Measurements from ENCODE around the gene CNTNAP5.

The CNTNAP5 gene

DNA sequence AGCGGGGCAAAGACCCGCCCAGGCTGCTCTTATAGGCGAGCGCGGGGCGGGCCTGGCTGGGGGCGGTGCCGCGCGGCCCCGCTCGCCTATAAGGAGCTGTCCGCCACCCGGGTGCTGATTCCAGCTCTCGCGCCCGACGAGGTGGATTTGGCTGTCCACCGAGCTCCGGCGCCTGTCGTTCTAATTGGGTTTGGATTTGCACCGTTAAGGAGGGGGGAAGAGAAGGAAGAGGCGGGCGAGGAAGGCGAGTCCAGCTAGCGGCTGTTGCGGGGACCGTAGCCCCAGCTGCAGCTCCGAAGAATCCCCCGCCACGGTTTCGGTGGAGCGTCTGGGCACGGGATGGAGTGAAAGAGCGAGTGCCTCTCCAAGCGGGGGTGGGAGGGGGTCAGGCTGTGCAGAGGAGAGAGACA, at the start of gene CNTNAP5:
TSS of gene CNTNAP5 (plus strand) at position 117 of the 410 bp plus-strand sequence. CDS start 364 bp downstream, outside the sequence.
- DNase-seq: peak; percentile 6

DNA sequence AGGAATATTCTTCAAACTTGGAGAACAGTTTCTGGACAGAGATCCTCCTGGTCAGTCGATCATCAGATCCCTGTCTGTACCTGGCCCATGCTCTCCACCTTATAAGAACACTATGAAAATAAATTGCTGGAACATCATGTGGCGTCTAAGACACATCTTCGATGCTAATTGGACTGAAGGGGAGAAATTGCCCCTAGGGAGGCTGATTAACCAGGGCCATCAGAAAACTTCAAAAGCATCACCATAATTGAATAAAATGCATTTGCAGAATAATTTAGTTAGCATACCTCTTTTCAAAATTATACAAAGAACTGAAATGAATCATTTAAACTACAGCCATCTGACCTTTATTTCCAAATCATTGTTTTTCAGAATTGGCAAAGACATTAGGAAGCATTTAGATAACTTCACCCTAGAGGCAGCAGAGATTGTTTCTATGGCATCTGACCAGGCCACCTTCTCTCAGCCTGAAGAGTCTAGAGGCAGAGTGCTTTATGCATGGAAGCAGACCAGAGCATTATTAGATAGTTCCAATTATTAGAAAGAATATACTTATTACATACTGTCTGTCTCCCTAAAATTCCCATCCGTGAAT, 48.9 kb upstream of the CNTNAP5 start:
- DNase-seq: no peak

DNA sequence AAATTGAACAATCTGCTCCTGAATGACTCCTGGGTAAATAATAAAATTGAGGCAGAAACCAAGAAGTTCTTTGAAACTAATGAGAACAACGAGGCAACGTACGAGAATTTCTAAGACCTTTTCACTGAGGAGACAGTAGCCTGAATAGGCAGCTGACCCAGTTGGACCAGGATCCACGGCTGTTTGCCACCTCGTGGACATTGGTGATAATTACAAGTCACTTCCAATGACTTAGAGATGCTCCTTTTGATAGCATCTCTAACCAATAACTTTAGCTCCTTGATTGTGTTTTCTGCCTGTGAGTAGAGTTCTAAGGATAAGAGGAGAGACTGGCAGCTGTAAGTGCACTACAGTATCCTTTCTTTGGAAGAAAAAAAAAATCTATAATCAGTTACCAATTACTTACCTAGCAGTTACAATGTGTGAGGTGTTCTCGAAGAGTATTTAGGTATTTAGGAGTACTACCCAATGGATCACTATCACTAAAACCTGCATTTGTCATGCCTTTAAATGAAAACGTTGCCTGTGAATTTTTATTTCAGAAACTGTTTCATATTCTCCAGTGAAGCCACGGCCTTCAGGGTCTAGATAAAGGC, 31.3 kb upstream of the CNTNAP5 start:
- DNase-seq: peak; percentile 18

DNA sequence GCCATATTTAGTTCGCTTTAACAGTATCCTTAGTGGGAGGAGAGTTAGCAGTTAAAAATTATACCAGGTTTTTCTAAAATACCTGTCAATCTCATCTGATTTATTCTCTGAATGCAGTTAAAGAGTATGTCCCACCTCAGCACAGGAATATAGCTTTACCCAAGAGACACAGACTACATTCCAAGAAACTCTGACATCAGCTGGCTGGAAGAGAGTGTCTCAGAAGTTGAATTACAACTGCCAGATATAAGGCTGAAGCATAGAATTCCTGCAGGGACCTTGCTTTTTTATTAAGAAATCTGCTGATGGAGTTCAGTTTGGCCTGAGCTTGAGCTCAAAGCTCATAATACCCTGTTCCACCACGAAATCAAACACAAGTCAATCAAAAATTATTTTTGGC, 25.4 kb upstream of the CNTNAP5 start:
- no peak for DNase-seq

DNA sequence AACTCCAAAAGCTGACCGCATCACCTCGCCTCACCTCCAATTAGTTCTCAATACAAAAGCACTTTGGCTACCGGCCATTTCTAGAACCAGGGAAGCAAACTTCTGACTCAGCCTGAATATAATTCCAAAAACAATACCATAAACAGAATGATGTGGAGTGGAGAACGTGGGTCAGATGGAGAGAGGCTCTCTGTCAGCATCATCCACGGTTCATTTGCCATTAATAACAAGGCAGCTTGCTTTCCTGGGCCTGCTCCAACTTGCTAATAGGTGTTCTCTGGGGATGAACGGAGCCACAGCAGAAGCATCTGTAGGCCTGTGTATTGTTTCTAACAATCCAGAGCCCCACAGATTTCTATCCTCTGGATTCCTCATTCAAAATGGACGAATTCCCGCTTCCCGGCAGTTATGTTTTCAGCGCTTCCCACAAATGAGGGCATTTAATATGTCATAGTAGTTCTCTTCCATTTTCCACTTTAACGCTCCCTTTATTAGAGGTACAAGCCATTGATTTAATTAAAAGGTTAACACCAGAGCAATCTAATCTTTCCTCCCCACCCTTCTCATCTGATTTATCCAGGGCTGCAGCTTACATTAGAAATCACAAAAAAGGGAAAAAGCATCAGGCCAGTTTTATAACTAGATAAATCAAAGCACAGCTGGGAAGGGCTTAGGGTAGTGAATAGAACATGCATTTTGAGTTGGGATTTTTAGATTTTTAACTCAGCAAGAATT, 23.2 kb upstream of the CNTNAP5 start:
- DNase-seq: no peak

DNA sequence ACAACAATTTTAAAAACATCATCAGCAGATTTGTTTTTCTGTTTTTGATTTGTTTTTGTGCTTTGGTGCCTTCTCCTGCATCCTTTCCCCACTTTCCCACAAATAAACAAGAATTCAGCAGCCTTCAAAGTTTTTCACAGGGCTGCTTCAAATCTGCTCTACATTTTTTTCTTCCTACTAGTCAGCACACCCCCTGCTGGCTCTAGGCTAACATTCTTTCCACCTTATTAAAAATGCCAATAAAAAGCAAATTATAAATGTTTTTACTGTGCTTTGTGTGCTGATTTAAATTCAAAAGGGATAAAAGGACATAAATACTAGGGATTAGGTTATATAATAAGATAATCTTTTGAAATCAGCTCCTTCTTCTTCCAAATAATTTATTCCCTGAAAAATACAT, 6.2 kb upstream of the CNTNAP5 start:
- no peak for DNase-seq

DNA sequence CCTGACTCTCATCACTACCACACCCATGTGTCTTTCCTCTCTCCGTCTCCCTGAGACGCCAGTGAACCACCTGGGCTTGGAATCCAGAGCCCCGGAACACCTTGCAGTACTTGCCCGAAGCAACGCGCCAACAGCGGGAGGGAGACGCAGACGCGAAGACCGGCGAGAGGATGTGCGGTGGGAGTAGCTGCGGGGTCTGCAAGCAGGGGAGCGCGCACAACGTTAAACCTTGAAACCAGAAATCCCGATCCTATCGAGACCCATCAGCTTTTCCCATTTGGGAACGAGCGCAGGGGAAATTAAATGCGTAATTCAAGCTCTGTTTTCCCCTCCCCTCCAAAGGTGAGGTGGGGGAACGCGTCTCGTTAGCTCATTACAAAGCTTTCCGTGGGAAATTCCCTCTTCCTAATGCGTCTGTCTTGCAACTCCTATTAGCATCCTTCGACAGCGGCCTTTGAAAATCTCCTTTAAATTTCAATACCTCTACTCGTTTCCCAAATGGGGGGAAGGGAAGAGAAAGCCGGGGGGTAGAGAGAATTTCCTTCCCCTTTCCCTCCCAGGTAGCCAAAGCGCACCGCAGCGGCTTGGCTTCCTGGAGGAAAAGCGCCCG, 421 bp upstream of the CNTNAP5 start:
- no peak for DNase-seq

DNA sequence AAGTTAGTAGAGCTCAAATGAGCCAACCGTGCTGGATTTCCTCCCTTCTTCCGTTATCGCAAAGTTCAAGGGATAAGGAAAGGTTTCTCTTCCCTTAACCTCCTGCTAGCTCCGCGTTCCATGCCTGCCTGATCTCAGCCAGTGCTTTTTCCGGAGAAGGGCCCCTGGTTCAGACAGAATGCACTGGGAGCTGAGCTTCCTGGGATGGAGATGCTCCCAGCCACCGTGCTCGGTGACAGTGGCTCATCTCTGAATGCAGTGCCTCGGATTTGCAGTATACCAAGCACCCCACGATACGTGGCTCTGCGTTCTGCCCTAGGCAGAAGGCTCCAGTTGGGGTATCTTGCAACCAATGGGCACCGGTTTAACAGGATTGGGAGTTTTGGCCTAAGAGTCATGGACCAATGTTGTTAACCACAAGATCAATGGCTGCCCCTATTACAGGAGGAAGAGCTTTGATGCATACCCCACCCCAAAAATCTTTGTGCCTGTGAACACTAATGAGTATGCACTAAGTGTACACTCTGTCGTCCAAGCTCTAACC, 876 bp downstream of the CNTNAP5 start:
- DNase-seq: no peak

DNA sequence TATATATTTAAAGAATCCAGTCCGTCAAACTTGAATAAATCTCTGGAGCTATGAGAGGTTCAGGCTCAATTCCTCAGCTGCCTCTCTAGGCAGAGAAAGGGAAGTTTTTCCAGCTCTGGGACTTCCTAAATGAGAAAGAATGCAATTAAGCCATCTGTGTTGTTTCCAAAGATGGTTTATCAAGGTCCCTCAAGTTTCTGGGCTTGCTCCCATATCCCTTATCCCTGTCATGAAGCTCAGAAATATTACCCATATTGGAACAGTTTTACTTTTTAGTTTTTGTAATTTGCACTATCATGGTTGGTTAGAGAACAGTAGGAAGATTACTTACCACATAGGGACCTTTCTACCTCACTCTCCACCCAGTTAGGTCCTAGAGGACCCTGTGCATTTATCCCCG, 1.4 kb downstream of the CNTNAP5 start:
- DNase-seq: no peak

DNA sequence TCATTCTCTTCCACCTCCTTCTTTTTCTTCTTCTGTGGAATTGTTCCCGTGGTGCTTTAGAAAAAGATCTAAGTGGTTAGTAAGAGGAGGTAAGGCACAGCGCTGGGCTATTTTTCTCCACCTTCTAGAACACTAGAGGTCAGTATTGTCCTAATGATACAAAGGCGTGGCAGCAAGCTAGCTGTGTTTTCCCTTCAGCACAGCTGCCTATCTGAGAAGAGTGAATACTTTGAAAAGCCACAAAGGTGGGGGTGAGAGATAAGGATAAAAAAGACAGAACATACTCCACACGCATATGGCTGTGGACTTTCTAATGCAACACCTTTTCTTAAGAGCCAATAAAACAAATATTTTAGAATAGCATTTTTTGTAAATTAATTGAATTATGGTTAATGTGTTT, 2.1 kb downstream of the CNTNAP5 start:
- peak; percentile 25 for DNase-seq

DNA sequence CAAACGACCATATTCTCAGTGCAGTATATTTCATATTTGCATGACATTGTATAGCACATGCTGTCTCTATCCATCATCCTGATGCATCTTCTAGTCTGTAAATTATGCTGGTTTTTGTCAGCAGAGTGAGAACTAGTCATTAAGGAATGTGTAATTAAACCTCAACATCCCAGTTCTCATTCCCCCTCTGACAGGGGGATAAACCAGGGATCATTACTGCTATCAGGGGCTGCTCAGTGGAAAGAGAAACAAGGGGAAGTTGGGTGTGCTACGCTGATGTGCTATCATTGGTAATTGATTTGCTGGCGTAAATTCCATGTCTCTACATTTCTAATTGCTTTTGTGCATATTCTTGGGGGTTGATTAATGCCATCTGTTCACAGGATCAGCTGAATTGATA, 7.7 kb downstream of the CNTNAP5 start:
- no peak for DNase-seq

DNA sequence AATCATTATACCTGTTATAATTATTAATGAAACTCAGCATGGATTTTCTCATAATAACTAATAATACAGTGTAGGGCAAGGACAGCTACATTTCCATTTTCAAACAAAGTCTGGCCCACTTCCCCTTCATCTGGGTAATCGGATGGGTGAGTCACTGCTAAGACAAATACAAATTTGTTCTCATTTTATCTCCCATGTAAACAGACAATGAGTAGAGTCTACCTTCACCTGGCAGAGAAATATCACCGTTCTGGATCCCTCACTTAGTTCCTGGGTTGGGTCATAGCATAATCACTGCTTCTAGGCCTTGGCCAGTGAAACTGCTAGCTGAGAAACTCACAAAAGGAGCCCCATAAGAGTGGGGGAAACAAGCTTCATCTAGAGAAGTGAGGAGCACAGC, 9.2 kb downstream of the CNTNAP5 start:
- no peak for DNase-seq

DNA sequence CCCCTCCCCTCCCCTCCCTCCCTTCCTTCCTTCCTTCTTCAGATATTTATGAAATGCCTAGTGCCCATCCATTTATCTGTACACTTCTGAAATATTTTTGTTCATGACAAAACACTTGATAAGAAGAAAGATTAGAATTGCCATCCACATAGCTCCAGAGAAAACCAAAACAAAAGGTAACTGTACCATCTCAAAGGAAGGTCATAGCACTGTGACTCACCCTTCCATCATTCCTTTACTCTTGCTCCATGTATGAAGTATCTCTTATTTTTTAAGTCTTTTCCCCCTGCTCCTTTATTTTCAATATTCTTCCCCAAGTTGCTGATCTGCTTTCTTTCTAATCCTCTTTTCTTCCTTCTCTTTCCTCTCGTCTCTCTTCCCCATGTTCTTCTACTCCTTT, 9.9 kb downstream of the CNTNAP5 start:
- no peak for DNase-seq

DNA sequence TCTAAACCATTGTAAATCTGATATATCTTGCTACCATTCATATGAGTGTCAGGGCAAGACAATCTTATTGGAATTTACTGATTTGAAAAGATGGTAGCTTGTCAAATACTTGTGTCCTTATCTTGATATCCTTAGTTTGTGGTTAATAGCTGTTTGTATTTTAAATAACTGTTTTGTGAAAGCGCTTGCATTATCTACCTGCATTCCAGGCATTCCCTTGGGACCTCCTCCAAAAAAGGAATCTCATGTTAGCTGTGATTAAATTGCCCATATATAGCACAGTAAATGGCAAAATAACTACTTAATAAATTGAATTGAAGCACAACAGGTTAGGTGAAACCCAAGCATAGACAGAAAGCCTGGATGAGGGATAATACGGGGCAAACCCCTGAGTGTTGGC, 13.9 kb downstream of the CNTNAP5 start:
- DNase-seq: no peak

DNA sequence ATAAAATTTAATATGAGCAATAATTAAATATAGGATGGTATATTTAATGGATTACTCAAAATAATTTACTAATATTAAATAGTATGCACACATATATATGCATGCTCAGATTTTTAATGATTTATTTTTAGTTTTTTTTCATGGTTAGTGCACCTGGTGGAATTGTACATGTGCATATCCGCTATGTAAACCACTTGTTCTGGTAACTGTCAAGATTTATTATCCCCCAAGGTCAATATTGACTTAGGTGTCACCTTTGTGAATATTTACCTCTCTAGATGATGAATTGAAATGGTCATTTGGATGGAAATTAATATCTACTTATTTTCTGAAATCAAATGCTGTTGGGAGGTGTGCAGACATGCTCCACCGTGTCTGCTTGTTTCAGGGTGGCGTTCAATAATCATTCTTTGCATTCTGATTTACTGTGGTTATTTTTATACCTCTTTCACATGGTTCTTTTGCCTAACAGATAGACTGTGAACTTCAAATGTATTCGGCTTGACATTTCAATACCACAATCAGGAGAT, 14.7 kb downstream of the CNTNAP5 start:
- no peak for DNase-seq

DNA sequence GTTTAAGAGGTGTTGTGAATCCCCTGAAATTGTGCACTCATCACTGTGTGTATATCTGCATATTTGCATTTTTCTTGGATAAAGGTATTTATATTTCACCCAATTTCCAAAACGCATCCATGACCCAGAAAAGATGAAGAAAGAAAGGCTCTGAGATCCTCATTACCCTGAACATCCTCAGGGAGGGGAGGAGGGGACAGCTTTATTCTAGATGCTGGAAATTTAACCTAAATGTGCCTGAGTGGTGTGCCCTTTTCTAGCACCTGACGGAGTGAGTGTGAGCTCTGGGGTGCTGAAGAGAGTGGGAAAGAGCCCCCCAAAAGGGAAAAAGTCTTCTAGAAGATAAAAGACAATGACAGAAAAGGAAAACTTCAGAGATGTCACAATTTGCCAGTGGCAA, 20.8 kb downstream of the CNTNAP5 start:
- no peak for DNase-seq

DNA sequence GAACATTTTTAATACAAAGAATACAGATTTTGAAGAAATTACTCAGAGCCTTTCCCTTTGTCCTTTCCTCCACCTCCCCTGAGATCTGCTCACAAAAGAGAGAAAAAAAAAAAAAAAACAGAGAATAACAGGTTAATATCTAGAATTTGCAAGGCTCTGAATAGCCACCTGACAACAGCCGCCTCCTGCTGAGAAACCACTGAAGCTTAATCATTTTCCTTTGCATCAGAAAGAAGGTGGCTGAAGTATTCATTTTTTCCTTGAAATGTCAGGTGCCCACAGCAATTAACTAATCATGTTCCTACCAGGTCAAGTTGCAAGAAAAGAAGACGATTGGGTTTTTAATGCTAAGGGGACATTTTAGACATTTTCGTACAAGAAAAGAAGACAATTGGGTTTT, 21.2 kb downstream of the CNTNAP5 start:
- DNase-seq: no peak

DNA sequence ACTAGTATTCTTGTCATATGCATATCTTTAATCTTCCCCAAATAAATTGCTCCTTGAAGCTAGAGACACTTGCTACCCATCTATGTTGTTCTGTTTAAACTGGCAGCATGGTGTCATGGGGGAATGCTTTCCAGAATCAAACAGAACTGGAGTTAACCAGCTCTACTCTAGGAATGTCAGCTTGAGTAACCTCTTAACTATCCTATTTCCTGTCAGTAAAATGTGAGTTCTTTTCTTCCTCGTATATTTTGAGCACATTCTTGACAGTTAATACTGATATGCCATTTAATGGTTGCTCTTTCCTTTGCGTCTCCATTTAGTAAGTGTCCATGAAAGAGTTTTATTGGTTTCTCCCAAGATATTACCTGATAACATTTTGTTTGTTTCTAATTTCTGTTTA, 23.0 kb downstream of the CNTNAP5 start:
- DNase-seq: no peak

DNA sequence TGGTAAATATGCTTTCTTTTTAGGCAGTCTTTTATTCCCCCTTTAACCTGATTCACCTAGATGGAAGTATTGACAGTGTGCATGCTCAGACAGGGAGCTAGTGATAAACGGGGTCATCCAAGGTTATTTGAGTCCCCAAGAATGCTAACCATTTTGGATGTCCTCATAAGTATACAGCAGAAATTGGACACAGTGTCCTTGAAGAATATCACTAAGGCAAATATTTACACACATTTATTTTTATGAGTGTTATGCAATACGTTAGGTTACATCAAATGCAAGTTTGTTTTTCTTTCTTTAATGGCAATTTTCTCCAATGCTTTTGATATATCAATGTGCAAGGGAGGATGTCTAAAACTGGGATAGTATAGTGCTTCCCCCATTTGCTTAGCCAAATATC, 23.6 kb downstream of the CNTNAP5 start:
- no peak for DNase-seq

DNA sequence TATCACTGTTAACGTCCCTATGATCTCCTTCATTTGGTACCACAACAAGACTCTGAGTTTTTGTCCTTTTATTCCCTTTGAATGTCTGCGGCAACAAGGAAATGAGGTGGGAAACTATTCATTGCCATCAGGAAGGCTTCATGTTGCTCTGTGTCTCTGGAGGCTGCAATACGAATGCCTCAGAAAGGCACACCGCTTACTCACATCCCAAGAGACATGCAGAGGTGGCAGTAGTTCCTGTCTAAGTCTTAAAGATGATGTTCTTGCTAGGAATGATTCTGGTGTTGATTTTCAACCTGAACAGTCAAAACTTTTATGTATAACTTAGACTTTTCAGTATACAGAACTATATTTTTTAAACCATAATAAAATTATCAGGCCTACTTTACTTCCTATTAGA, 24.0 kb downstream of the CNTNAP5 start:
- DNase-seq: no peak

DNA sequence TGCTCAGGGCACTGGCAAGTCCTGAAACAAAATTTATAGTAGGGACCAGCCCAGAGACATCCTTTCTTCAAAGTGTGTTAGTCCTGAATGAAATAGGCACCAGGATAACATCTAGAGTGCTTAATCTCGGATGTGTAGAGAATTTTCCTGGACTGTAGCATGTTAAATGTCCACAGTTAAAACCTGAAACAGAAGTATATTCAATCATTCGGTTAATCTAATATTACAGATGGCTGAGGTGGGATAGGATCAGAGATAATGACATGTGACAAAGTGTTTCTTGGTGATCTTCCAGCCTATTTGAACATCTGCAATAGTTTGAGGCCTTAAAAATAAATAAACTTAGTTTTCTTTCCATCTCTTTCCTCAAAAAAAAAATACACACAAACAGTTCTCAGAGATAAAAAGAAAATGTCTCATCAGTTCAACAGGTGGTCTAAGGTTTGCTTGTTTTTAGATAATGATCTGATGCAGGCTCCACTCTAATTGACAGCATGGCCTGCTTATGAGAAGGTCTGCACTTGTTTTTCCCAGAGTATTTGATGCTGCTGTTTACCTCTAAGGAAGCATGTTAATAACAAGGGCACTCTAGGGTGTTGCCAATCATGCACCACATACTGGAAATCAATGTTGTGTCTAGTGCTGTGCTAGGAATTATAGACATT, 25.9 kb downstream of the CNTNAP5 start:
- DNase-seq: no peak

DNA sequence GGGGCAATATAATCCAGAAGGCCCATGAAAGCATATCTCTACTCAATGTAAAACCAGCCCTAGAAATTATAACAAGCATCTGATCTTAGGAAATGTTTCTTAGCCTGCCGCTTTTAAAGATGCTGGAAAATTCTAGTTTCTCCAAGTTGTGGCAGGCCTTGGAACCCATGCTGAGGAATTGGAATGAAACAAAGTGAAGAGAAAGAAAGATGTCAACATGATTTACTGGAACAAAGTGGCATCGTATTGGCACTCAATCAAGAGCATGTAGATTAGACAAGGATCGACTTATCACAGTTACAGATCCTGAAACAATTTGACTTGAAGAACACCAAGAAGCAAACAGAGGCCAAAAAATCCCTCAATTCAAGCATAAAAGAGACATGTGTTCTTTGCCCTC, 28.7 kb downstream of the CNTNAP5 start:
- DNase-seq: no peak

DNA sequence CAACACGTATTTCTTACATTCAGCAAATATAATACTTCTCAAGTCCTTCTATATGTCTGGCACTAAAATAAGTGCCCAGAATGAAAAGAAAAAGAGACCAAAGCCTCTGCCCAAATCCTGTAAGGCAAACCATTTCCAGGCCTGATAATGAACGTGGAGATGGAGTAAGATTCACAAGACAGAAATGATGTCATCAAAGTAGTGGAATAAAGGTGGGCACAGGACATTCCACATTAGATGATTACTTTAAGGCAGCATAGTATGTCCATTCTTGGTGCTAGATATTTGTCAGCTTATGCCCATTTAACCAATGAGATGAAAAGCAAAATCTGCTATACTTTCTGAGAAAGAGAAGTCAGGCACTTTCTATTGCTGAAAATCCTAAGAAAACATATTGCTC, 38.5 kb downstream of the CNTNAP5 start:
- no peak for DNase-seq
